ENCODE data around the gene RRP1B.

- TF ChIP-seq POLR2AphosphoS5 (IDR thresholded peaks at IDR 0.05; ENCODE audit: low read depth, low read length) (no peak), TAF1 (IDR thresholded peaks at IDR 0.05; ENCODE audit: borderline replicate concordance, insufficient read depth, low read length) (no peak), REST (IDR thresholded peaks at IDR 0.05; ENCODE audit: insufficient read depth in 1 of 2, low read depth in 2 of 2, low read length in 2 of 2) (no peak)
Measured at GRCh38 chr21:43737158-43737950, 78.0 kb downstream of the RRP1B start.

Measured in PFSK-1 (cell line).